BJ (cell line): ENCODE measurements around the gene BCAS4. TPM values are rescaled to one million over a fixed set of nuclear protein-coding genes. Genes with fewer than 3 reads are reported as not detected.

Experiments
- CTCF ChIA-PET: fragments of 350-600 bp; formaldehyde crosslinking; extraction: SDS; loops from one replicate; lab custom pipeline; 2021; ENCODE audit warnings: antibody characterized with exemption, inconsistent platforms; lab: Yijun Ruan, JAX
- POLR2A ChIA-PET: fragments of 300-600 bp; sonication (Branson Sonifier 250); formaldehyde crosslinking; extraction: SDS; loops from one replicate; lab custom pipeline; 2021; ENCODE audit warnings: antibody characterized with exemption; lab: Charles Lee
- DNase-seq: peaks from one replicate; pipeline ENCODE4 v3.0.0-alpha.2; 2011; ENCODE audit warnings: low read depth
- H3K27me3 ChIP-seq: 2 replicates; pipeline ENCODE4 v1.6.0; 2011; ENCODE audit warnings: low read length; ENCODE audit not compliant: control insufficient read depth, insufficient read depth
- H3K36me3 ChIP-seq: 2 replicates; pipeline ENCODE4 v1.5.1; 2011; ENCODE audit warnings: low read length; ENCODE audit not compliant: control insufficient read depth, insufficient read depth
- H3K4me3 ChIP-seq: 2 replicates; pipeline ENCODE4 v1.5.1; 2011; ENCODE audit warnings: low read depth, mild to moderate bottlenecking, control low read depth, low read length
- polyA minus RNA-seq: library from RNA; depleted of rRNA, polyadenylated mRNA; stranded (reverse); fragments of >200 nt; gene quantifications from 2 replicates; pipeline ENCODE4 v1.2.3, GENCODE V29; 2011; rRNA and poly(A)+ RNA removed
- polyA plus RNA-seq: library from polyadenylated mRNA; depleted of rRNA; stranded (reverse); fragments of >200 nt; gene quantifications from 2 replicates; pipeline ENCODE4 v1.2.3, GENCODE V29; 2011; rRNA removed
- TF ChIP-seq, protein P1 (sequence below): IDR thresholded peaks from 2 replicates; pipeline ENCODE4 v1.5.1; 2011; ENCODE audit warnings: low read depth, mild to moderate bottlenecking, control low read depth, inconsistent platforms, low read length, moderate library complexity; ENCODE audit not compliant: insufficient read depth

BCAS4 gene, protein sequence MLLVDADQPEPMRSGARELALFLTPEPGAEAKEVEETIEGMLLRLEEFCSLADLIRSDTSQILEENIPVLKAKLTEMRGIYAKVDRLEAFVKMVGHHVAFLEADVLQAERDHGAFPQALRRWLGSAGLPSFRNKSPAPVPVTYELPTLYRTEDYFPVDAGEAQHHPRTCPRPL
- polyA plus RNA-seq: 22.6 and 31.6 TPM in 2 replicates
- 6.5 and 6.6 TPM in 2 replicates for polyA minus RNA-seq

GRCh38 chr20:50794846-50795634, at the start of gene BCAS4:
BCAS4 (plus strand) TSS chr20:50795061; CDS start chr20:50795084, 23 bp downstream.
- TF ChIP-seq, protein P1, sequence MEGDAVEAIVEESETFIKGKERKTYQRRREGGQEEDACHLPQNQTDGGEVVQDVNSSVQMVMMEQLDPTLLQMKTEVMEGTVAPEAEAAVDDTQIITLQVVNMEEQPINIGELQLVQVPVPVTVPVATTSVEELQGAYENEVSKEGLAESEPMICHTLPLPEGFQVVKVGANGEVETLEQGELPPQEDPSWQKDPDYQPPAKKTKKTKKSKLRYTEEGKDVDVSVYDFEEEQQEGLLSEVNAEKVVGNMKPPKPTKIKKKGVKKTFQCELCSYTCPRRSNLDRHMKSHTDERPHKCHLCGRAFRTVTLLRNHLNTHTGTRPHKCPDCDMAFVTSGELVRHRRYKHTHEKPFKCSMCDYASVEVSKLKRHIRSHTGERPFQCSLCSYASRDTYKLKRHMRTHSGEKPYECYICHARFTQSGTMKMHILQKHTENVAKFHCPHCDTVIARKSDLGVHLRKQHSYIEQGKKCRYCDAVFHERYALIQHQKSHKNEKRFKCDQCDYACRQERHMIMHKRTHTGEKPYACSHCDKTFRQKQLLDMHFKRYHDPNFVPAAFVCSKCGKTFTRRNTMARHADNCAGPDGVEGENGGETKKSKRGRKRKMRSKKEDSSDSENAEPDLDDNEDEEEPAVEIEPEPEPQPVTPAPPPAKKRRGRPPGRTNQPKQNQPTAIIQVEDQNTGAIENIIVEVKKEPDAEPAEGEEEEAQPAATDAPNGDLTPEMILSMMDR: peak; percentile 52
- POLR2A ChIA-PET: interaction anchor here (0.9 to 1.0 kb wide), 2 partner anchors 134 to 163 kb away, joined by 3 to 7 read pairs; no protein-coding TSS in a partner anchor
- CTCF ChIA-PET: interaction anchor here (0.7 to 8.9 kb wide), 61 partner anchors 8 to 572 kb away, joined by 3 to 152 read pairs (median 4); partner anchors contain the start of genes ADNP, DPM1 and MOCS3

DNA sequence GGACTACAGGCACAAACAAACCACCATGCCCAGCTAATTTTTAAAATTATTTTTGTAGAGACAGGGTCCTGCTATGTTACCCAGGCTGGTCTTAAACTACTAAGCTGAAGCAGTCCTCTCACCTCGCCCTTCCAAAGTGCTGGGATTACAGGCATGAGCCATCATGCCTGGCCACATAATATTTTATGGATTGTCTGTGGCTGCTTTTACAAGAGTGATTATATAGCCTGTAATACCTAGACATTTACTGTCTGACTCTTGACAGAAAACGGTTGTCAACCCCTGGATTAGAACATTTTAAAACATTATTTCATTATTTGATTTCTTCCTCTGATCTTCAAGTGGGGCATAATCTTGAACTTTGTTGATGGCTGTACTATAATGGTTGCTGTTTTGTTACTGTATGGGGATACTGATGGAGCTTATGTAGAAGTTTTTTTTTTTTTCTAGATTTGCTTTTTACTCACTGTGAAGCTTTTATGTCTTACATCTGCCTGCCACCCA, 49.2 kb upstream of the BCAS4 start:
- CTCF ChIA-PET: interaction anchor here (0.8 to 4.1 kb wide), 11 partner anchors 32 to 172 kb away, joined by 3 to 45 read pairs (median 3); no protein-coding TSS in a partner anchor
- DNase-seq: no peak
- H3K27me3 ChIP-seq: no peaks in the 10 kb centered on the region
- no peak overlapping the region for H3K4me3 ChIP-seq
- TF ChIP-seq, protein P1: no peak
- POLR2A ChIA-PET: interaction anchor here (0.6 kb wide), 1 partner anchor 973 kb away, joined by 19 read pairs; no protein-coding TSS in a partner anchor
- no peaks in the 10 kb centered on the region for H3K36me3 ChIP-seq

More at GRCh38 chr20:50794846-50795634, at the start of gene BCAS4:
- Histone ChIP-seq H3K4me3 (peak within 1 kb of the TSS; percentile 70), H3K36me3 (no peaks in the 10 kb centered on the region), H3K27me3 (no peaks in the 10 kb centered on the region)
- peak; percentile 29 for DNase-seq

DNA sequence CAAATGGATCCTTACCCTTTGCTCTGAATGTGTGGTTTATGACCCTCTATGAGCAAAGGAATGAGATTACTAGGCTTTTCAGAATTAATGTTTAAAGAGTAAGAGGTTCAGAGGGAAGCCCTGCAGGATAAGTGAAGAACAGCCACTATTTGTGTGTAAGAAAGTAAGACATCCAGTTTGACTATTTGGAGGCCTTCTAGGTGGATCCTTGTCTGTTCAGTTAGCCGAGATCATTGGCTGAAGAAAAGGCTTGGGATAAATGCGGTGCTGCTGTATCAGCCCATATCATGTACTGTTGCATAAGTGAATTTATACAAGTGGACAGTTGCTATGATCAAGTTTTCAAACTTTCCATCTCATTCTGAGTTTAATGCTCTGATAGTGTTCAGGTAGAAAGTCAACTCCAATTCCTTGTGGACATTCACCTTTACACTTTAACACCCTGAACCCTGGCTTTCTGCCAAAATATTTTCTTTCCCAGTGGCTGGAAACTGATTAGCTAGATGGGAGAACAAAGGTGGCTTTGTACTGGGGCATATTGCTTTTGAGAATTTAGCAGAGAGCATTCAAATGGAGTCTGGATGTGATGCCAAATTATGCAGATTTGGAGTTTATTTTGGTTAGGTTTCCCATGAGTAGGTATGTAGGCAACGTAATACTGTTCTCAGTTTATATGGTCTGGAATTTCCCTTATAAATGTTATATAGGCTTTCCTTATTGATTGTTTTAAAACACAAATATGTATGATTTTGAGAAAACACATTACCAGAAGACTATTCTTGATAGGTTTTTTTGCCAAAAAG, 48.5 kb upstream of the BCAS4 start:
- Histone ChIP-seq H3K4me3 (no peak overlapping the region), H3K27me3 (no peaks in the 10 kb centered on the region), H3K36me3 (no peaks in the 10 kb centered on the region)
- DNase-seq: no peak
- CTCF ChIA-PET: interaction anchor here (0.8 to 4.1 kb wide), 11 partner anchors 33 to 162 kb away, joined by 3 to 45 read pairs (median 3); no protein-coding TSS in a partner anchor
- POLR2A ChIA-PET: interaction anchor here (0.6 kb wide), 1 partner anchor 974 kb away, joined by 19 read pairs; no protein-coding TSS in a partner anchor
- TF ChIP-seq, protein P1: 0 out of 2 replicates have a peak, but pooled peaks have one; percentile 24

- no peak for DNase-seq
- Histone ChIP-seq H3K4me3 (no peak overlapping the region), H3K36me3 (no peaks in the 10 kb centered on the region), H3K27me3 (no peaks in the 10 kb centered on the region)
- TF ChIP-seq, protein P1: no peak
- CTCF ChIA-PET: interaction anchor here (1.2 to 4.1 kb wide), 3 partner anchors 41 to 159 kb away, joined by 3 to 45 read pairs (median 4); no protein-coding TSS in a partner anchor
- POLR2A ChIA-PET: no interaction called here
Measured at GRCh38 chr20:50747275-50747674, 47.6 kb upstream of the BCAS4 start.
